Measurements from ENCODE around the gene LSG1.

- TF ChIP-seq CTCF (IDR thresholded peaks at IDR 0.05), result no peak
- no peak for TF ChIP-seq POLR2A (IDR thresholded peaks at IDR 0.05)
Observed at GRCh38 chr3:194620196-194620595, 51.8 kb downstream of the LSG1 start.
